Stimulated activated naive CD8-positive, alpha-beta T cell treated with anti-CD3 and anti-CD28 coated beads, Interleukin-15, Interleukin-2, amounts not matched to agents 100 U/mL and 50 U/mL, for 24 hours (primary cell): ENCODE measurements around the gene PRKAR1B.

Source experiments
- ATAC-seq: fragments of 150-1000 bp; cut with Tn5 transposase; one replicate; pipeline ENCODE4 v1.10.0; 2021
- DNase-seq: peaks from one replicate; pipeline ENCODE4 v3.0.0; 2021

The PRKAR1B gene

DNA sequence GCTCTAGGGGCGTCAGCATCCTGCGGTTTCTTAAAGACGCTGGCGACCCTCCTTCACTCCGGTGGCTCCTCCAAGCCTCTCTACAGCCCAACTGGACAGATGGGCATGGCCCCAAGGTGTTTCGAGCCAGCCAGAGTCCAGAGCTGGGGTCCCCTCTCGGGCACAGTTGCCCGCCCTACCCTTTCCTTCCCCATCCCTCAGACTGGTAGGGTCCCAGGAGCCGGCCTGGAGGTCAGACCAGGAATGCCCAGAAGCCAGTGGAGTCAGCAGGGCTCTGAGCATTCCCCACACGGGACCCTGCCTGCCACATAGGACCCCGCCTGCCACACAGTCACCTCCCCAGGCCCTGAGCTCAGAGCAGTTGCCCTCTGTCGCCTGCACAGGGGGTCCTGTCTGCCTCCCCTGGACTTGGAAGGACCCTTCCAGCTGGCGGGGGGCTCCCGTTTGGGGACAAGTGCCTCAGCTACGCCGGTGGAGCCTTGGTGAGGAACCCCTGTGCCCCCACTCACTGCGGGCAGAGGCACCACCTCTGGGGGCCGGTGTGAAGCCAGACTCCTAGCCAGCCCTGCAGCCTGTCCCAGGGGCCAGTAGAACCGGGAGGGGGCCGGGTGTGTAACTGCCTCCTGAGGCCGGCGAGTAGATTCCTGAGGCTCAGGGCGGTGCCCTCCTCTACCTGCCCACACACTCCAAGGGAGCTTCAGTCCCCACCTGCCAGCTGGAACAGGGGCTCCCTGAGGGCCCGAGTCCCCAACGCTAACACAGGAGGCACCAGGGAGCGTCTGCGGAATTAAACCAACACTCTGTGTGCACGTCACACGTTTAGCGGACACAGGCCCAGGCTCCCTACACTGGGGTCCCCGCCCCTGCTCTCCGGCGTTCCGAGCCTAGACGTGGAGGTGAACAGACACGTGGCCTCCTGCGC is 188.1 kb downstream of the PRKAR1B start:
- no peak for DNase-seq
- ATAC-seq, result no peak

- no peak for ATAC-seq
- DNase-seq, result no peak
Measured at GRCh38 chr7:537911-538634, 189.0 kb downstream of the PRKAR1B start.

DNA sequence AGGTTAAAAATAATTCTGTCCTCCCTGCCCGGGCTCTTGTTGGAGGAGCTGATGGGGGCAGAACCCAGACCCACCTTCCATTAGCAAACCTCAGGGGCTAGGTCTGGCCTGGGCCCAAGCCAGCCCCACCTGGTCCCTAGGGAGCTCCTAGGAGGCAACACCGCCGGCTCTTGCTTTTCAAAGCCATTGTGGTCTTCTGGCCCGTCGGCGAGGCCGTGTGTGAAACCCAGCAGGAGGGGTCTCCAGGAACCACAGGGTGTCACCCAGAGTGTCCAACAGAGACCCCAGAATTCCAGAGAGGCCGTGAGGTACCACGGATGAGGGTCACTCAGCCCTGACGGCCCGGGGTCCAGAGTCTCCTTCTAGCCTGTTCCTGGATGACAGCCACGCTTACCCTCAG is 190.8 kb downstream of the PRKAR1B start:
- DNase-seq (no peak), ATAC-seq (no peak)

DNA sequence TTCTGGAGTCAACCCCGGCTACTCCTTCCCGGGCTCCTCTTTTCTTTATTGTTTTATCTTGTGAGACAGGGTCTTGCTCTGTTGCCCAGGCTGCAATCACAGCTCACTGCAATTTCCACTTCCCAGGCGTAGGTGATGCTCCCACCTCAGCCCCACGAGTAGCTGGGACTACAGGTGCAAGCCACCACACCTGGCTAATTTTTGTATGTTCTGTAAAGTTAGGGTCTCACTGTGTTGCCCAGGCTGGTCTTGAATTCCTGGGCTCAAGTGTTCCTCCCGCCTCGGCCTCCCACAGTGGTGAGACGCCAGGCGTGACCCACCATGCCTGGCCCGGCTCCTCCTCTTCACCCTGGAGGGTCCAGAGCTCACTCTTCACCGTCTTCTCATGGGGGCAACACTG is 192.1 kb downstream of the PRKAR1B start:
- ATAC-seq (no peak), DNase-seq (no peak)

GRCh38 chr7:534075-534474 is 193.0 kb downstream of the PRKAR1B start:
- no peak for DNase-seq
- ATAC-seq, result no peak

- DNase-seq (no peak), ATAC-seq (no peak)
Measured at GRCh38 chr7:533266-533665, 193.8 kb downstream of the PRKAR1B start.

- DNase-seq, result no peak
- no peak for ATAC-seq
Measured at GRCh38 chr7:532379-533143, 194.5 kb downstream of the PRKAR1B start.

- ATAC-seq, result peak; percentile 48
- DNase-seq, result peak; percentile 42
Measured at GRCh38 chr7:531777-532176, 195.3 kb downstream of the PRKAR1B start.

DNA sequence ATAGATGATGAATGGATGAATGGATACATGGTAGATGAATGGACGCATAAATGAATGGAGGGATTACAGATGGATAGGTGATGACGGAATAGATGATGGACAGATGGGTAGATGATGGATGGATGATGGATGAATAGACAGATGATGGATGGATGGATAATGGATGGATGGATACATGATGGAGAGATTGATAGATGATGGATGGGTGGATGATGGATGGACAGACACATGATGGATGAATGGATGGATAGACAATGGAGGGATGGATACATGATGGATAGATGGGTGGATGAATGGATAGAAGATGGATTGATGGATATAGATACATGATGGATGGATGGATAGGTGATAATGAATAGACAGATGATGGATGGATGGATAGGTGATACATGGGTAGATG is 198.6 kb downstream of the PRKAR1B start:
- ATAC-seq (no peak), DNase-seq (no peak)

DNA sequence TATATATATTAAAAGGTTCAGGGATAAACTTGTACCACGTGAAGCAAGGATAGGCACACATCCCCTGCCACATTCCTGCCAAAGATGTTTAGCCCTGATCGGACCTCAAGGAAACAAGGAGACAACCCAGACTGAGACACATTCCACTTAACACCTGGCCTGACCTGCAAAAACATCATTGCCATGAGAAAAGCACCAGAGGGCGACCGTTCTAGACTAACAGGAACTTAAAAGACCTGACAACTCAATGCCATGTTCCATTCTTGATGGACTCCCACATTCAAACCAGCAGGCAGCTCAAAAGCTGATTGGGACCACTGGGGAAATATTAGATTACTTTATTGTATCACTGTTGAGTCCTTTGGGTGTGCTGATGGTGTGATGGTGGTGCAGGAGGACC is 199.4 kb downstream of the PRKAR1B start:
- ATAC-seq (no peak), DNase-seq (no peak)

- ATAC-seq, result no peak
- DNase-seq, result no peak
Measured at GRCh38 chr7:526460-527034, 200.5 kb downstream of the PRKAR1B start.

- DNase-seq (no peak), ATAC-seq (no peak)
Measured at GRCh38 chr7:525740-526139, 201.3 kb downstream of the PRKAR1B start.

DNA sequence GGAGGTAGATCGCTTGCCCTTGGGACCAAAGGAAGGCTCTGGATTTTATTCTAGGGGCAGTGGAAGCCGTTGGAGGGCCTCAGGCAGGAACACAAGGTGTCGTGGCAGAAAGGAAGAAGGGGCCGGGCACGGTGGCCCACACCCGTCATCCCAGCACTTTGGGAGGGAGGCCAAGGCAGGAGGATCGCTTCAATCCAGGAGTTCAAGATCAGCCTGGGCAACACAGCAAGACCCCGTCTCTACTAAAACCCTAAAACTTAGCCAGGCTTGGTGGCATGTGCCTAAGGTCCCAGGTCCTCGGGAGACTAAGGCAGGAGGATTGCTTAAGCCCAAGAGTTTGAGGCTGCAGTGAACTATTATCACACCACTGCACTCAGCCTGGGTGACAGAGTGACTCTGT is 202.3 kb downstream of the PRKAR1B start:
- DNase-seq, result no peak
- no peak for ATAC-seq

DNA sequence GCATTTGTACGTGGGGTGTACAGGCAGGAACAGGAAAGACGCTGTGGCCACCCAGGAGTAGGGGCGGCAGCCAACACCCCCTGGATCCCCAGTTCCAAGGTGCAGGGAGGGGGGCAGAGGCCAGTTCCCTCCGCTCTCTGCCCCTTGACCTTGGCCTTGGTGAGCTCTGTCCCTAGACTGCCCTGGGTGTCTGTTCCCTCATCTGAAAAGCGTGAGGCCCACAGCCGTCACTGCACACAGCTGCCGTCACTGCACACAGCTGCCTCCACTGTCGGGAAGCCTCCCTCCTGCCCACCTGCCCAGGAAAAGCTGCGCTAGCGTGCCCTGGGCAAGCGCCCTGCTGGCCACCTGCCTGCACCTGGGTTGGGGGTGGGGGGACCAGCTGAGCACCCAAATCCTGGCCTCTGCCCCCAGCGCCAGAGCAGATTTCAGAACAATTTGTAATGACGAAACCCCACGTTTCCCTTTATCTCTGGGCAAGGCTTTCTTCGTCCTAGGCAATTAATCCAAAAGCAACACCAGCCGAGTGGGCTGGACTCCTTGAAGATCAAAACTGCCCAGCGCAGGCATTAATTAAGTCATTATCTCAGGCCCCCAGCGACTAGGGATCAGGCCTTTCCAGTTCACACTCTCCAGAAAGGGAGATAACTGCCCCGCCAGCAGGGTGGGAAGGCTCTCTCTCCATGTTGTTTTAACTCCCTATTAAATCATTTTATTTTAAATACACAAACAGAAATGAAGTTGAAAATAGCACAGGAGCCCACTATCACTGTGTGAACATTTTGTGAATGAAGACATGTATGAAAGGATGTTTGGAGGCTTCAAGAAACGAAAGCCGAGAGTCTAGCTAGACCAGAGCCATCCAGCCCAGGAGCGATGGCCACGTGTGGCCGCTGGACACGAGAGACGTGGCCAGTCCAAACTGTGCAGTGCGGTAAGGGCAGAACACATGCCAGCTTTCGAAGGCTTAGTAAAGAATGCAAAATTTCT is 203.4 kb downstream of the PRKAR1B start:
- ATAC-seq (no peak), DNase-seq (no peak)

DNA sequence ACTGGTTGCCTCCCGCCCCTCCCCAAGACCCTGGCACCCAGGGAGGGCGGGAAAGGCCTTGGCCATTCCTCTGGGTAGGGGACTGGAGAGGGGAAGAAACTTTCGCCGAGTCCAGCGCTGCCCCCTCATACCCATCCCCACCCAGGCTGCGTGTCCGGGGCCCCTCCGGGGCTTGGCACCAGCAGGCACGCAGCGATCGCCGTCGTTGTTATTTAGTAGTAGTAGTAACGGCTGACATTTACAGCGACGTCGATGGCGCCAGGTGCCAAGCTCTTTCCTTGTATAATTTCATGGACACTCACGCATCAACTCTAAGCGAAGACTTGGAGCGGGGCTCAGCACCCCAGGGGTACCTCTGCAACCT is 204.1 kb downstream of the PRKAR1B start:
- no peak for ATAC-seq
- DNase-seq, result no peak

DNA sequence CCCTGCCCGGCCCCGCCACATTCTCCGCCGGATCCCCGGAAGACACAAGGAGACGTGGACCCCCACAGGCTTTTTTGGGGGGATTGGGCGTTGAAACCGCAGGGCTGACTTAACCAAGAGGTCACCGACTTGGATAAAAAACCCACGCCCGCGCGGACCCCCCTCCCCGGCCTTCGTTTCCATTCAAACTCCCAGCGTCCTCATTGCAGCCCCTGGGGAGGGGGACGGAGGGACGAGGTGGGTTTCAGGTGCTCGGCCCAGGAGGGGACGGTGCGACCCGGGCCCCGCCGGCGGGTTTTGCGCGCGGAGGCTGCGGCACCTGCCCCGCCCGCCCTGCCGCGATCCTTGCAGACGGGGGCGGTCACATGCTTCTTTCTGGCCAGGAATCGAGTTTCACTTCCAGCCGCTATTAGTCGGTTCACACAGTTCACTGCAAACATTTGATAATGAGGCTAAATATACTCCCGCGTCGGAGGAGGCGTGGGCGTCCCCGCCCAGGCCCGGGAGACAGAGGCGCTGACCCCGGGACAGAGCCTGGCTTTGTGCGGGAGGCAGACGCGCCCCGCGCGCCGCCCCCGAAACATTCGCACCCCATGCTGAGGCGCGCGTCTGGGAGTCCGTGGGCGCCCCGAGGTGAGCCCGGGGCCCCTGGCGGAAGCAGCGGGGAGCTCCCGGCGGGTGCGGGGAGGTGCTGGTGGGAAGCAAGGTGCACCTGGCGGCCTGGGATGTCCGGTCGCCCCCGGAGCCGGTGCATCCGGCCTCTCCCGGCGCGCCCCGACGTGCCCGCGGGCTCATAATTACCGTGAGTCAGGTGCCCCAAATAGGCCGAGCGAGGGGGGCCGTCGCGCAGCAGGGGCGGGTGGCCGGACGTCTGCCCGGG is 204.8 kb downstream of the PRKAR1B start:
- ATAC-seq (no peak), DNase-seq (peak; percentile 50)

DNA sequence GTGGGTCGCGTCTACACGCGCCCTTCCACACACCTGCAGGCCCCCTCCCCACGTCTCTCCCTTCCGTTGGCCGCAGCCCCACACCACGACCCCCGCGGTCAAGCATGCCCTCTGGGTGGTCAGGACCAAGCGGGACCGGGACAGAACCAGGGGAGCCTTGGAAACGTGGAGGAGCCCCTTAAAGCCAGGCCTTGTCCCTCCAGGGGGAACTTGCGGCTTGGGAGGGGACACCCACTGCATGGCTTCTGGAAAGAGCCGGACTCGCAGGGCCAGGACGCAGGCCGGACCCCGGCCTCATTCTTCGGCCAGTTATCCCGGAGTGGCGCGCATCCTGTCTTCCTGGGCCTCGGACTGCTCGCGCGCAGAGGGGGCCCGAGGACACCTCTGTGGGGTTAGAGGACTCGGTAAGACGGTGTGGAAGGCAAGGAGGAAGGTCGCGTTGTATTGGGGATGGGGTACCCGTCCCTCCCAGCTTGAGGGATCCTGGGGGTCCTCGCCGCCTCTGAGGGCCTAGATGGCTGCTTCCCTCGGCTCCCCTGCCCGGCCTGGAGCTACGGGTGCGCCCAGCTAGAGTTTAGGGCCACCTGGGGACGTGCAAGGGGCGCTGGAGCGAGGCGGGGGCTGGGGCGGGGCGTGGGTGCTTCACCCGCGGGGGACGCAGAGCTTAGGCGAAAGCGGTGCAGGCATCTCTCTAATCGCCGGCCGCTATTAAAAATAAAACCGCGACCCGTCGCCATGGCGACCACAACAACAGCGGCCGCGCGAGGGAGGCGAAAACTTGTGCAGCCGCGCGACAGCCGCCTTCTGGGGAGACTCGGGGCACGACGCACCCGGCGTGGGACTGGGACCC is 205.6 kb downstream of the PRKAR1B start:
- no peak for ATAC-seq
- DNase-seq, result peak; percentile 45

DNA sequence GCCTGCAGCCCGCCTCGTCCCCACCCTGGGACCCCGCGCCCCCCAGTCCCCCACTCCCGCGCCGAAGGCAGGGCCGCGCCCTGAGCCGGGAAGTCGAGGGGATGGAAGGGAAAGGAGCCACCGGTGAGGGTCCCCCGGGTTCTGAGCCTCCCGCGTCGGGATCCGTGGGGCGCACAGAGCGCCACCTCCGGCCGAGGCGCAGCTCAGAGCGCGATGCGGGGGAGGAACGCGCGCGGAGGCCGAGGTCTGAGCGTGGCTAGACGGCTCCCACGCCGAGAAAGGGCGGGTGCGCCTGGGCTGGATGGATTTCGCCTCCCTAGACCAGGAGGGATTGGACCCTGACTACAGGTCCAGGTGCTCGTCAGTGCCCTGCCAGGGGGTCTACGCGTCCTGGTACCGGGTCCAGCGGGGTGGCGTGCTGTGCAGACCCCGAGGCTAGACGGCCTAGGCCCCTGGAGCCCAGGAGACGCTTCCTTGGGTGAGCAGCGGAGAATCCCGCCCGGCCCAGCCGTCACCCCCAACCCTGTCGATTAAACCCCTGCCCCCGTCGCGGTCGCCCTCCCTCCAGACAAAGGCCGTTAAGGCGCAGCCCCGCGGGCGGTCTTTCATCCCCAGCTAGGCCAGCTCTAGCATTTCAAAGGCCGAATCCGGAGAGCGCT is 206.4 kb downstream of the PRKAR1B start:
- DNase-seq (peak; percentile 26), ATAC-seq (no peak)
